Spleen (tissue), 7 donors: Measurements from ENCODE around the gene SPIRE1.

ENCODE experiments used
- POLR2A ChIP-seq, 3 donors: fragments of 450-650 bp; IDR thresholded peaks; one replicate each; pipeline ENCODE4 v1.5.1; 2017; ENCODE audit warnings: antibody characterized with exemption in 3 of 3, mild to moderate bottlenecking in 1 of 3
- TF ChIP-seq, protein P1 (sequence below), 11 experiments: fragments of 200-600 bp in 7 of 11; fragments of 450-650 bp in 4 of 11; sonication (generic) in 4 of 11; IDR thresholded peaks in 8 of 11; conservative IDR thresholded peaks in 3 of 11; 1 replicate in 7 of 11; 2 replicates in 4 of 11; pipeline versions ENCODE4 v1.4.0 to v1.8.0; 2016 to 2021; ENCODE audit warnings: antibody characterized with exemption in 11 of 11, inconsistent platforms in 4 of 11, mild to moderate bottlenecking in 1 of 11
- donor health status: DM: no; HTN: no; CAD: no; lungs with moderate emphysema.
- donor health status: DM: no; HTN: no; CAD: no.
- donor health status: DM: no; HTN: no; CAD: no.

DNA sequence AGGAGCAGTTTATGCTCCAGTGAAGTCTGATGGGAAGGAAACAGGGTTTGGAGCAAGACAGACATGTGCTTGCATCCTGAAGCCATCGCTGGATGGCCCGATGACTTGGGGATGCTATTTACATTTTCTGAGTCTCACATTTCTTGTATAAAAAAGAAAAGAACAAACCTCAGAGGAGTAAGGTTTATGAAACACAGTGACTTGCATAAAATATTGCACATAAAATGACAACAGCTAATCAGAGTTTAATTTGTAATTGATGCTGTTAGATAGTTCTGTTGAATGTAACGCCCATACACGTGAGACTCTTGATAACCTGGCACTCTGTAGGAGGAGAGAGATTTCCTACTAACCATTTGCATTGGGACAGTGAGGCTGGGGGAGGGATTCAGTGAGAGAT, 233.7 kb downstream of the SPIRE1 start:
- TF ChIP-seq POLR2A (IDR thresholded peaks at IDR 0.05) = no peak
- TF ChIP-seq, protein P1, sequence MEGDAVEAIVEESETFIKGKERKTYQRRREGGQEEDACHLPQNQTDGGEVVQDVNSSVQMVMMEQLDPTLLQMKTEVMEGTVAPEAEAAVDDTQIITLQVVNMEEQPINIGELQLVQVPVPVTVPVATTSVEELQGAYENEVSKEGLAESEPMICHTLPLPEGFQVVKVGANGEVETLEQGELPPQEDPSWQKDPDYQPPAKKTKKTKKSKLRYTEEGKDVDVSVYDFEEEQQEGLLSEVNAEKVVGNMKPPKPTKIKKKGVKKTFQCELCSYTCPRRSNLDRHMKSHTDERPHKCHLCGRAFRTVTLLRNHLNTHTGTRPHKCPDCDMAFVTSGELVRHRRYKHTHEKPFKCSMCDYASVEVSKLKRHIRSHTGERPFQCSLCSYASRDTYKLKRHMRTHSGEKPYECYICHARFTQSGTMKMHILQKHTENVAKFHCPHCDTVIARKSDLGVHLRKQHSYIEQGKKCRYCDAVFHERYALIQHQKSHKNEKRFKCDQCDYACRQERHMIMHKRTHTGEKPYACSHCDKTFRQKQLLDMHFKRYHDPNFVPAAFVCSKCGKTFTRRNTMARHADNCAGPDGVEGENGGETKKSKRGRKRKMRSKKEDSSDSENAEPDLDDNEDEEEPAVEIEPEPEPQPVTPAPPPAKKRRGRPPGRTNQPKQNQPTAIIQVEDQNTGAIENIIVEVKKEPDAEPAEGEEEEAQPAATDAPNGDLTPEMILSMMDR (IDR thresholded peaks at IDR 0.05 in 8 of 11, conservative IDR thresholded peaks at IDR 0.05 in 3 of 11) = no peak
